ENCODE data around the gene DGKH. TPM values are rescaled to one million over a fixed set of nuclear protein-coding genes. Genes with fewer than 3 reads are reported as not detected.

The DGKH gene
- total and polyA plus RNA-seq, 2 experiments from 2014 or later, result 2.0 to 11.2 TPM

DNA sequence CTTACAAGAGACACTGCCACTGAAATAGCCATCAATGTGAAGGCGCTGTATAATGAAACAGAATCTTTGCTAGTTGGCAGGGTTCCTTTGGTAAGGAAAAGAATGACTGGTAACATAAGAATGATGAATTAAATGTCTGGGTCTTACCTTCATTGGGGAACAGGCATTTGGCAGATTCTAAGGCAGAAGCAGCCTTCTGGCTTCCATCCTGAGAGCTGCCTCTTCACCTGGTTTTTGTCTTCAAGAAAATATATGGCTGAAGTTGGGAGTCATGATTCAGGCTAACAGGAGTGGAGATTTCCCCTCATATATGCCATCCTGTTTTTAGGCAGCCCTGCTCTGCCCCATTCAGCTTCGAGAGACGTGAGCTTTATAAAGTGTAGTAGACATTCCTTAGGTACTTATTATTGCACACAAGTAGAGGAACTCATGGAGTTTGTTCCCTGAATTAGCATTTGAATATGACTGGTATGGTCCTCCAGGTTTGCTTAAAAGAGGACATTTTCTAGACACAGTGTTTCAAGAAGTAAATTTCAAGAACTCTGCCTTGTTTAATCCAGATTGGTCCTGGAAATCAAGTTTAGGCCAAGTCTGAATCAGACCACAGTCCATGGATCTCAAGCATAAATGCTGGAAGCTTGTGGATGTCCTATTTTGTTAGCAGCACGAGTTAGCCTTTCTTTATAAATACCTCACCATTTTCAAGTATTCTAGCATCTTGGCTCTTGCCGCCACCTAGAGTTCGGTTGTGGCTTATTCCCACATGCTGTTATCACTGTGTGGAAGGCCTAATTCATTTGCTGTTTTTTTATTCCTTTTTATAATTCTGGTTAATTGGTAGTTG lies 167.4 kb downstream of the DGKH start:
- no peaks in the 10 kb centered on the region for H3K36me3 ChIP-seq
- peak; percentile 53 to 55 for DNase-seq (ENCODE audit: low read depth in 1 of 2, low spot score in 1 of 2)
- H3K27ac ChIP-seq, result no peak overlapping the region
- no peaks in the 10 kb centered on the region for H3K9me3 ChIP-seq (ENCODE audit: low read depth)
- H3K4me1 ChIP-seq (ENCODE audit: low read depth), result no peaks in the 10 kb centered on the region
- H3K4me3 ChIP-seq, result no peak overlapping the region
- TF ChIP-seq, protein P1, sequence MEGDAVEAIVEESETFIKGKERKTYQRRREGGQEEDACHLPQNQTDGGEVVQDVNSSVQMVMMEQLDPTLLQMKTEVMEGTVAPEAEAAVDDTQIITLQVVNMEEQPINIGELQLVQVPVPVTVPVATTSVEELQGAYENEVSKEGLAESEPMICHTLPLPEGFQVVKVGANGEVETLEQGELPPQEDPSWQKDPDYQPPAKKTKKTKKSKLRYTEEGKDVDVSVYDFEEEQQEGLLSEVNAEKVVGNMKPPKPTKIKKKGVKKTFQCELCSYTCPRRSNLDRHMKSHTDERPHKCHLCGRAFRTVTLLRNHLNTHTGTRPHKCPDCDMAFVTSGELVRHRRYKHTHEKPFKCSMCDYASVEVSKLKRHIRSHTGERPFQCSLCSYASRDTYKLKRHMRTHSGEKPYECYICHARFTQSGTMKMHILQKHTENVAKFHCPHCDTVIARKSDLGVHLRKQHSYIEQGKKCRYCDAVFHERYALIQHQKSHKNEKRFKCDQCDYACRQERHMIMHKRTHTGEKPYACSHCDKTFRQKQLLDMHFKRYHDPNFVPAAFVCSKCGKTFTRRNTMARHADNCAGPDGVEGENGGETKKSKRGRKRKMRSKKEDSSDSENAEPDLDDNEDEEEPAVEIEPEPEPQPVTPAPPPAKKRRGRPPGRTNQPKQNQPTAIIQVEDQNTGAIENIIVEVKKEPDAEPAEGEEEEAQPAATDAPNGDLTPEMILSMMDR (IDR thresholded peaks at IDR 0.05; ENCODE audit: low read depth, low read length), result peak; percentile 61
- no peaks in the 10 kb centered on the region for H3K27me3 ChIP-seq

DNA sequence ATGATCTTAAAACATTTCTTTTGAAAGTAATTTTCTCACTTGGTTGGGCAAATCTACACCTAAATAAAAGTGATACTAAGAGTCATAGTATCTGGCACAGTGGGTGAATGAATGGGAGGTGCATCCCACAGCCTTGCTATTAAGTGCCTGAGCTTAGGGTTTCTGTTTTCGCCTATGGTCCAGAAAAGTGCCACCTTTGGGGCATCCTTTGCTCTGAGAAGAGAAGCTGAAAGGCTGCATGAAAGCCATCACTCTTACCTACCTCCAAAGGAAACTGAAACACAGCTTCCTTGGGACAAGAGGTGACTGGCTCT lies 167.9 kb downstream of the DGKH start:
- no peaks in the 10 kb centered on the region for H3K9me3 ChIP-seq (ENCODE audit: low read depth)
- H3K27me3 ChIP-seq, result no peaks in the 10 kb centered on the region
- no peaks in the 10 kb centered on the region for H3K4me1 ChIP-seq (ENCODE audit: low read depth)
- no peaks in the 10 kb centered on the region for H3K36me3 ChIP-seq
- no peak overlapping the region for H3K27ac ChIP-seq
- no peak overlapping the region for H3K4me3 ChIP-seq
- TF ChIP-seq, protein P1 (IDR thresholded peaks at IDR 0.05; ENCODE audit: low read depth, low read length), result no peak
- no peak for DNase-seq (ENCODE audit: low read depth in 1 of 2, low spot score in 1 of 2)

DNA sequence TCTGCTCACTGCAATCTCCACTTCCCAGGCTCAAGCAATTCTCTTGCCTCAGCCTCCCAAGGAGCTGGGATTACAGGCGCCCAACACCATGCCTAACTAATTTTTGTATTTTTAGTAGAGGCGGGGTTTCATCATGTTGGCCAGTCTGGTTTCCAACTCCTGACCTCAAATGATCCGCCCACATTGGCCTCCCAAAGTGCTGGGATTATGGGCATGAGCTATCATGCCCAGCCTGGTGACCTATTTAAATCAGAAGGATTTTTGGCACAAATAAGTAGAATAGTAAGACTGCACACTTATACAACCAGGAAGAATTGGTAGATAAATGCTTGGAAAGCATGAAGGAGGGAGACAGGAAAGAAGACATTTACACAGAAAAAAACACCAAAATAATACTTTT lies 170.1 kb downstream of the DGKH start:
- no peak for DNase-seq (ENCODE audit: low read depth in 1 of 2, low spot score in 1 of 2)
- Histone ChIP-seq H3K4me1 (ENCODE audit: low read depth) (no peaks in the 10 kb centered on the region), H3K27ac (no peak overlapping the region)

DNA sequence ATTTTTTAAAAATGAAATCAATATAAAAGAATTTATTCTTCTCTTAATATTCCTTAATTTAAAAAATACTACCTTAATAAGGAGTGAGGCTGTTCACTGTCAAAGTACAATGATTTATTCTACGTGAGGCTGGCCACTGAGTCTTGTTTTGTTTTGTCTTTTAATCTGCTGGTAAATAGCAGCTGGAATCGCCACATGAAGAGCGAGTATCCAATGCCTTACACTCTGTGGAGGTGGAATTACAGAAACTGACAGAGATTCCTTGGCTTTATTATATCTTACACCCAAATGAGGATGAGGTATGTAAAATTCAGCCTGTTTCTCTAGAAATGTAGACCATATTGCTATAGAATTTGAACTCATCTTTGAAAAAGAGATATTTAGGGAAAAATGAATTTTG lies 170.6 kb downstream of the DGKH start:
- no peak for DNase-seq (ENCODE audit: low read depth in 1 of 2, low spot score in 1 of 2)
- Histone ChIP-seq H3K4me1 (ENCODE audit: low read depth) (no peaks in the 10 kb centered on the region), H3K9me3 (ENCODE audit: low read depth) (no peaks in the 10 kb centered on the region), H3K4me3 (no peak overlapping the region), H3K27me3 (no peaks in the 10 kb centered on the region), H3K36me3 (no peaks in the 10 kb centered on the region), H3K27ac (no peak overlapping the region)
- TF ChIP-seq, protein P1 (IDR thresholded peaks at IDR 0.05; ENCODE audit: low read depth, low read length), result no peak

More for the DNA sequence above, 170.1 kb downstream of the DGKH start:
- no peaks in the 10 kb centered on the region for H3K9me3 ChIP-seq (ENCODE audit: low read depth)
- no peak overlapping the region for H3K4me3 ChIP-seq
- H3K36me3 ChIP-seq, result no peaks in the 10 kb centered on the region
- H3K27me3 ChIP-seq, result no peaks in the 10 kb centered on the region
- TF ChIP-seq, protein P1 (IDR thresholded peaks at IDR 0.05; ENCODE audit: low read depth, low read length), result no peak

DNA sequence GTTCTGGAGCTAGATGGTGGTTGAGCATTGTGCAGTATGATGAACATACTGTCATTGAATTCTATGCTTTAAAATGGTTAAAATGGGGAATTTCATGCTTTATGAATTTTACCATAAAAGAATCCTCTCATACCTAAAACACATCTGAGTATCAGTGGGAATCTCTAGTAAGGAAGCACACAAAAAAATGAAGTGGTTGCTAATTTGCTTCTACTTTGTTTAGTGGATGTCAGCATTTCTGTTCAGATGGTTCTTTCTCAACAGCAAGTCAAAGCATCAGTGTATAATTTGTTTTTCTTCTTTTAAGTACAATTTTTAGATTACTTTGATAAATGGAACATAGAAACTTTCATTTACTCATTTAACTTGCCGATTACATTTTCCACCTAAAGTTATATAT lies 171.4 kb downstream of the DGKH start:
- Histone ChIP-seq H3K27ac (no peak overlapping the region), H3K36me3 (no peaks in the 10 kb centered on the region), H3K4me1 (ENCODE audit: low read depth) (no peaks in the 10 kb centered on the region), H3K4me3 (no peak overlapping the region), H3K9me3 (ENCODE audit: low read depth) (no peaks in the 10 kb centered on the region), H3K27me3 (no peaks in the 10 kb centered on the region)
- DNase-seq (ENCODE audit: low read depth in 1 of 2, low spot score in 1 of 2), result no peak
- TF ChIP-seq, protein P1 (IDR thresholded peaks at IDR 0.05; ENCODE audit: low read depth, low read length), result no peak
